HG02610 (cell line): ENCODE data around the gene BCS1L.

Experiments
- ATAC-seq: cut with Tn5 transposase; IDR thresholded peaks from one replicate; pipeline ENCODE4 v1.9.1; 2021; ENCODE audit warnings: mild to moderate bottlenecking, moderate library complexity; ENCODE audit not compliant: unreplicated experiment

Gene BCS1L

DNA sequence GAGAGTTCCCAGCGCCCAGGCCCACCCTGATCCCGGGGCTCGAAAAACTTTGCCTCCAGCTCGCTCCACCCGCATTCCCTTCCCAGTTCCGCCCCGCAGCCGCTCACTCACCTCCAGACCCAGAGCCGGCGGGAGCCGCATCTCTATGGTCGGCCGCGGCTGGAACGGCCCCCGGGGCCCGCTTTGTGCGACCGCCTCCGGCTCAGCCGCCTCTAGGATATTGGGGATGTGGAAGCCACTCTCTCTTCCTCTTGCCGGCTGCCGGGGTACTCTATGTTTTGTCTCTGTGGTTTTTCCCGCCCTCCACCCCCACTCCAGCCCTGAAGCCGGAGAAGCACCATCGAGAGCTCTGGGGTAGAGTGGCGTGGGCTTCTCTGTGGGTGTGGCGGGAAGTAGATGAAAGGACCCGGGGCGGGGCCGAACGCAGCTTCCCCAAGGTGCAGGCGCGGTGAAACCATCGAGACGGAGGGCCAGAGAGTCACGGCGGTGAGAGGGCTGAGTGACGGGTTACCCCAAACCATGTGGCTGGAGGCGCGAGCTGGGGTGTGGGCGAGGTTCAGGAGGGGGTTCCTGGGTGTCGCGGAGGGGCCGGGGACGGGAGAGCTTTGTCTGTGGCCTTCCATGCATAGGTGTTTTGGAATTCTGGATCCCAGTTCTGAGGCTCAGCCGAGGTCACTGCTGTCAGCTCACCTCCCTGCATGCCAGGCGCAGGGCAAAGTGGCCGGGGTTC lies at the start of gene BCS1L, which contains the start of gene ZNF142:
BCS1L (plus strand) TSS at position 426 of the 730 bp plus-strand sequence. CDS start 1,305 bp downstream, outside the sequence.
ZNF142 (minus strand) TSS at position 366 of the 730 bp plus-strand sequence. CDS start 3,194 bp downstream, outside the sequence.
- peak; percentile 95 for ATAC-seq

DNA sequence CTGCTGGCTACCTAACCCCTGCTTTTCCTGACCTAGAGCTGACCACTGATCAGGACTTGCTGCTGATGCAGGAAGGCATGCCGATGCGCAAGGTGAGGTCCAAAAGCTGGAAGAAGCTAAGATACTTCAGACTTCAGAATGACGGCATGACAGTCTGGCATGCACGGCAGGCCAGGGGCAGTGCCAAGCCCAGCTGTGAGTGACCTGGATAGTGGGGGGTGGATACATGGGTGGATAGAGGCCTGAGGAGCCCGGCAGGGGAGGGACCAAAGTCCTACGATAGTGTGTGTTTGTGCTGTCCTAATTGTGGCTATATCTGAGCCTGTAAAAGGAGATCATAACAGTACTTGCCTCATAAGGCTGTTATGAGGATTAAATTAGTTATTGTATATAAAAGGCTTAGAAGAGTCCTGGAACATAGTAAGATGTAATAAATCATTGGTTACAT lies 43.6 kb upstream of the BCS1L start:
- no peak for ATAC-seq

DNA sequence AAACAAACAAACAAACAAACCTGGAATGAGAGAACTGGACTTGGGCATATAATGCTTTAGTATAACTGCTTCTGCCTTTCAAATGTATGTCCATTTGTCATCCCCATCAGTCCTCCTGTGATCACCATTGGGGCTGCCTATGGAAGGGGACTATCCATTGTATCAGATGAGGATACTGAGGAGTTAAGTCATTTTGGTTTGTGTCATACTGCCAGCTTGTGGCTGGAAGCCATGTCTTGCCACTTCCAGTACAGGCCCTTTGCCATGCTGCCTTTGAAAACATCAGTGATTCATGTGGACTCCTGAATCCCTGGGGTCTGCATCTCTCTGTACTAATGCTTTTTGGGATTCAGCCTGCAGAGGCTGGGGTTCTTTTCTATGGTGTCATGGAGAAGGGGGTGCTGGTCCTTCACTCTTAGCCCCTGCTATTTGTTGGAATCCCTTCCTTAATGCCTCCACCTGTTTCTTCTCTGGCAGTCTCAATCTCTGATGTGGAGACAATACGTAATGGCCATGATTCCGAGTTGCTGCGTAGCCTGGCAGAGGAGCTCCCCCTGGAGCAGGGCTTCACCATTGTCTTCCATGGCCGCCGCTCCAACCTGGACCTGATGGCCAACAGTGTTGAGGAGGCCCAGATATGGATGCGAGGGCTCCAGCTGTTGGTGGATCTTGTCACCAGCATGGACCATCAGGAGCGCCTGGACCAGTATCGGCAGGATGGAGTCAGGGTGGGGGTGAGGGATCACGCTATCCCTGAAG lies 41.2 kb upstream of the BCS1L start:
- no peak for ATAC-seq

GRCh38 chr2:218621007-218621406 lies 38.5 kb upstream of the BCS1L start:
- no peak for ATAC-seq

- no peak for ATAC-seq
Measured at GRCh38 chr2:218622606-218623365, 36.7 kb upstream of the BCS1L start.

DNA sequence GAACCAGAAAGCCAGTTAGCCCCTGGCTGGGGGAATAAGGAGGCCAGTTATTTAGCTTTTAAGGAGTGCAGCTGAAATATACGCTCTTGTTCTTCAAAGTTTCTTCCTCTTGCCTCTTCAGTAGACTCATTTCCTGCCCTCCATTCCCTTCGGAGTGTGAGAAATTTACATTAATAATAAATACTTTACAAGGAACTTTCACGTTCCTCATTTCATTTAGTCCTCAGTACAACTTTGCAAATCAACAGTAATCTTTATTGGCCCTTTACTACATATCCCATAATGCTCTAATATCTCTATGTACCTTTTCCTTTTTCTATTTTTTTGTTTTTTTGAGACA lies 36.1 kb upstream of the BCS1L start:
- no peak for ATAC-seq

DNA sequence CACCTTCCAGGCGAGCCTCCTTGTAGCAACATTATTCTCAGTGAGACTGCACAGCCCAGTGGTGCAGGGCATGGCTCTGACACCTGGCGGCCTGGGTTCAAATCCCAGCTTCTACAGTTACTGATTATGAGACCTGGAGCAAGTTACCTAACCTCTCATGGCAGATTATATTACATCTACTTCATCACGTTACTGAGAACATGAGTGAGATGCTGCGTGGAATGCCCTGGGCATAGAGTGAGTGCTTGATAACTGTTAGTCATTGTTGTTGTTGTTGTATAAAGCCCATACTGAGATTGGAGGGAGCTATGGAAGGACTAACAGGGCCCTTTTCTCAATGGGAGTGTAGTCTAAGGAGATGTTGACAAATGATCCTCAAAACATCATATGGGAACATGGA lies 33.1 kb upstream of the BCS1L start:
- ATAC-seq: no peak

- no peak for ATAC-seq
Measured at GRCh38 chr2:218627939-218628338, 31.5 kb upstream of the BCS1L start.

DNA sequence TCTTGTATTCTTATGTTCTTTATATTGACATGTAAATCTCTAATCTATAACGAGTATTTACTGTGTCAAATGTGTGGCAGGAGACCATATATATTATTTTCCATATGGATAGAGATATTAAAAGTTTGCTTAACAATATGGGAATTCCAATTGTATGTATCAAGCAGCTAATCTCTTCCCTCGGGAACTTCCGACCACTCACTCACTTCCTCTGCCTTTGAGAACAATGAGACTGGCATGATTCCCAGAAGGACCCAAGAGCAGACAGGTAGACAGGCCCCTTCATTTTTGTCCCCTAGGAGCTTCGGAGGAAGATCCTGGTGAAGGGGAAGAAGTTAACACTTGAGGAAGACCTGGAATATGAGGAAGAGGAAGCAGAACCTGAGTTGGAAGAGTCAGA lies 27.6 kb upstream of the BCS1L start:
- ATAC-seq: no peak

DNA sequence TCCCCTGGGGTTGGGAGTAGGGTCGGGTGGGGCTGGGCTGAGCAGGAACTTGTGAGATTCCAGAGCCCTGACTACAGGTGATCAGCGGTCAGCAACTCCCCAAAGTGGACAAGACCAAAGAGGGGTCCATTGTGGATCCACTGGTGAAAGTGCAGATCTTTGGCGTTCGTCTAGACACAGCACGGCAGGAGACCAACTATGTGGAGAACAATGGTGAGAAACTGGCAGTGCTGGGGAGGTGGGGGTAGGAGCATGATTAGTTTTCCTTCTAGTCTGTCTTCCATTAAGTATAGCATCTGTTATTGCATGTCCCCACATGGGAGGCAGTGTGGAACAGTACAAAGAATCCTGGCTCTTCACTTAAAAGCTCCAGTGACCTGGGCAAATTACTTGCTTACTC lies 23.8 kb upstream of the BCS1L start:
- no peak for ATAC-seq

DNA sequence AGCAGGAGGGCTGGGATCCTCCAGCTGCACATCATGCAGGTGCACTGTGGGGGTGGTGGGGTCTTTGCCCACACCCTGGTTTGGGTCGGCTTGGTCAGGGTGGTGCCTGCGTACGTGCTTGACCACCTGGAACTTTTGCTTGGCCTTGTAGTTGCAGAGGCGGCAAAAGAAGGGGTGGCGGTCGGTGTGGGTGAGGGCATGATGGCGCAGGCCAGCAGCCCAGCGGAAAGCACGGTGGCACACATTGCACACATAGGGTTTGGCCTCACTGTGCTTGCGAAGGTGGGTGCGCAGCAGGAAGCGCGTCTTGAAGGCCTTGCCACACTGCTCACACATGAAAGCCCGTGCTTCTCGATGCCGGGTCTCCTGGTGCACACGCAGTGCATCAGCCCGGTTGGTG lies 21.1 kb upstream of the BCS1L start:
- ATAC-seq: no peak

DNA sequence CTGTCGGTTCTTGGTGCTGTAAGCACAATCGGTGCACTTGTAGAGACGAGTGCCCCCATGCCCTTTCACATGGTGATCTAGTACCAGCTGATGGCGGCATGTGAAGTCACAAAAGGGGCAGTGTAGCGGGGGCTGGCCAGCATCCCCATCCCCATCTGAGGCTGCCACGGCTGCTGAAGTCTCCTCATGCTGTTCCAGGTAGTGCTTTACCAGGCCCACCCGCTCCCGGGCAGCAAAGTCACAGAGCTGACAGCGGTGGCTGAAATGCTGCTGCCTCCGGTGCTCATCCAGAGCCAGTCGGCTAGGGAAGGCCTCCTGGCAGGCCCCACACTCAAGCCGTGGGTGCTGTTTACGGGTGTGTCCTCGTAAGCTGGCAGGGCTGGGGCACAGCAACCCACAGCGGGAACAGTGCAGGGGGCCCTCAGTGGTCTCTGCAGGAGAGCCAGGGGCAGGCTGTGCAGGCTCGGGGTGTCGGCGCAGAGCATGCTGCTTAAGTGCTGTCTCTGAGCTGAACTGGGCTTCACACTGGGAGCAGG lies 17.3 kb upstream of the BCS1L start:
- no peak for ATAC-seq

DNA sequence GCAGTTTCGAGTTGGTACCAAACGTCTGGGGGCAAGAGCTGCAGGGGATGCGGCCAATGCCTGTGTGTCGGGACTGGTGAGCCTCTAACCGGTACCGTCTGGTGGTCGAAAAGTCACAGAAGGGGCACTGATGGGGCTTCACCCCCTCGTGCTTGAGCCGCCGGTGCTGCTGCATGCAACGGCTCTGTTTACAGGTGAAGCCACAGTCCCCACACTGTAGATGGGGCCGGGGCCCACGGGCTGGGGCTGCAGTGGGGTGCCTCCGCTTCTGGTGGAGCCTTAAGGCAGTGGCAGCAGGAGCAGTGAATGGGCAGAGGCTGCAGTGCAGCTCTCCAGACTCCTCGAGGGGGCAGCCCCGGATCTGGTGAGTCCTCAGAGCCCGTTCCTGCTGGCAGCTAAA lies 16.7 kb upstream of the BCS1L start:
- no peak for ATAC-seq

DNA sequence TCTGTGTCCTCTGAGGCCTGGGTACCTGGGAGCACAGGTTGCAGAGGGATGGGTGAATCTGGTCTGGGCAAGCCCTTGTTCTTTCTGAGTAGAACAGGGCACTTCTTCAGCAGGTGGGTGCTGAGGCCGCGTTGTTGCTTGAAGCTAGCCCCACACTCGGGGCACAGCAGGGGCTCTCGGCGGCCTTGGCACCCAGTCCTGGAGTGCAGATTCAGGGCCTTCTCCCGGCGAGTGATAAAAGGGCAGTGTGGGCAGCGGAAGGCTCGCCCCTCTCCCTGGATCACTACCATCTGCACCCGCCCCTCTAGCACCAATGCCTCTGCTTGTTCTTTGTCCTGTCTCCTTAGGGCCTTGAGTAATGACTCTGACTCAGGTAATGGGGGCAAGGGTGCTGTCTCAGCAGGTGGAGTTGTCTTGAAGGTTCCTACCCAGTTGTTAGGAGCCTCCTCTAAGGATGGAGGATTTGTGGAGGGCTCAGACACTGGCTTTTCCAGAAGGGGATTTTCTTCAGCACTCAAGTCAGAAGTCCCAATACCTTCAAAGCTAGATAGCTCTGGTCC lies 15.7 kb upstream of the BCS1L start:
- ATAC-seq: no peak

GRCh38 chr2:218644721-218645120 lies 14.8 kb upstream of the BCS1L start:
- no peak for ATAC-seq

DNA sequence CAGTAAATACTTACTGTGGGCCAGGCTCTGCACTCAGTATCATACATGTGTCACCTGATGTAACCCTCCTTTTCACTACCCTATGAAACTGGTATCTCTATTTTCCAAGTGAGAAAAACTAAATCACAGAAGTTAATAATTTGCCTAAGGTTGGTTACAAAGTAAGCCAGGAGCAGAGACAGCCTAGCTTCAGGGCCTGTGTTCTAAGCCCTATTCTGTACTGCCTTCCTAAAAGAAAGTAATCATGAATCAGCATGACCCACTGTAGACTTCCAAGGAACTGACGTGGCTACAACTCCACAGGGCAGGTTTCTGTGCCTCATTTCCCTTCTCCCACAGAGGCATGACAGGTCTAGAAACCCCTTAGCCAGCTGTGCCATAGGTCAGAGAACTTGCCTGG lies 14.4 kb upstream of the BCS1L start:
- ATAC-seq: no peak

- ATAC-seq: no peak
Measured at GRCh38 chr2:218648088-218648786, 11.2 kb upstream of the BCS1L start.

DNA sequence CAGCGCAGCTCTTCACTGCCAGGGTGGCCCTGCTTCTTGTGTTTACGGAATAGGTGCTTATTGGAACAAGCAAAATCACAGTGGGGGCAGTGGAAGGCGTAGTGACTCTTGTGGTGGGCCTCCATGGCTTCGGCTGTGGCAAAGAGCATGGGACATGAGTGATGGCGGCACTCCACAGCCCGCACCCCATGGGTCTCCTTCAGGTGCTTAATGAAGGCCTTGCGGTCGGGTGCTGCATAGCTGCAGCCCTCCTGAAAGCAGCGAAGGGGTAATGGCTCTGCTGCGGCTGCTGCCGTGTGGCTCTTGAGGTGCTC lies 10.7 kb upstream of the BCS1L start:
- ATAC-seq: no peak

GRCh38 chr2:218655751-218656150 lies 3.7 kb upstream of the BCS1L start:
- ATAC-seq: no peak

DNA sequence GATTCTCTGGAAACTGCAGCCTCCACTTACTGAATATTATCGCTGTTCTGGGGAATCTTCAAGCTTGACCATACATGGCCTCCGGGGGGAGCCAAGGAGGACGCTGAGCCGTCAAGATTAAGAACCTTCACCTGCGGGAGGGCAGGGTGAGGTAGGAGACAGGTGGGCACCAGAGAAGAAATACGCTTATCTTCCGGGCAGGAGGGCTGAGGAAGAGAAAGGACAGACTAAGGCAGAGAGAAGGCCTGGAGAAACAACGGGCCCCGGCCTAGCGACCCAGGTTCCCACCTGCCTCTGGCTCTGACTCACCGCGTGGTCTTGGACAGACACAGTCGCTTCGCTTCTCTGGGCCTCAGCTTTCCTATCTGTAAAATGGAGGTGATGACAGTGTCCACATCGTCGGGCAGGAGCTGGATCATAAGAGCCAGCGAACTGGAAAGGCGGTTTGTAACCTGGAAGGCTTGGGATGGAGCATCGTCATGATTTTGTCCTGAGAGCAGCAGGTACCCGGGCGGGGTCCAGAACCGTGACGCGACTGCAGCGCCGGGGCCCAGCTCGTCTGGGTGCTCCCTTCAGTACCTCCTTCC lies 719 bp upstream of the BCS1L start:
- ATAC-seq: peak; percentile 34
